SU-DHL-6 (cell line): Measurements from ENCODE around the gene UBA6.

Experiments used
- EZH2phosphoT487 ChIP-seq: fragments of 200-600 bp; sonication (generic), shearing (Covaris generic); conservative IDR thresholded peaks from 2 replicates; pipeline ENCODE4 v1.6.1; 2018; ENCODE audit warnings: mild to moderate bottlenecking, antibody characterized with exemption, low read length, moderate library complexity, mixed read lengths
- TF ChIP-seq, protein P1 (sequence below): fragments of 200-600 bp; sonication (generic); IDR thresholded peaks from one replicate; pipeline ENCODE4 v1.5.1; 2017; ENCODE audit warnings: antibody characterized with exemption, mild to moderate bottlenecking, low read length, moderate library complexity; ENCODE audit not compliant: insufficient read depth, poor library complexity, severe bottlenecking

DNA sequence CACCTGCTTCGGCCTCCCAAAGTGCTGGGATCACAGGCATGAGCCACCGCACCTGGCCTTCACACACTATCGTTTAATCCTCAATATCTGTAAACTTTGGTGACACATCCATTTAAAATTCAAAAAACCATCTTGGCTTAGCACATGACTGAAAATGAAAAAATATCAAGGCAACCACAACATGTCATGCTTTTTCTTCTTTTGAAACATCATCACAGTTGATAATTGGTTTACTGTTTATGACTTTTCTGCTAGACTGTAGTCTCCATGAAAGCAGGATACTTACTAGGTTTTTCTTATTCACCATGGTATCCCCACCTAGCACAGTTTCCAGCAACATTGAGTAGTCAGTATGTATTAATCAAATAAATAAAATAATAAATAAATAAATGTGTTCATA is 42.2 kb upstream of the UBA6 start:
- TF ChIP-seq, protein P1, sequence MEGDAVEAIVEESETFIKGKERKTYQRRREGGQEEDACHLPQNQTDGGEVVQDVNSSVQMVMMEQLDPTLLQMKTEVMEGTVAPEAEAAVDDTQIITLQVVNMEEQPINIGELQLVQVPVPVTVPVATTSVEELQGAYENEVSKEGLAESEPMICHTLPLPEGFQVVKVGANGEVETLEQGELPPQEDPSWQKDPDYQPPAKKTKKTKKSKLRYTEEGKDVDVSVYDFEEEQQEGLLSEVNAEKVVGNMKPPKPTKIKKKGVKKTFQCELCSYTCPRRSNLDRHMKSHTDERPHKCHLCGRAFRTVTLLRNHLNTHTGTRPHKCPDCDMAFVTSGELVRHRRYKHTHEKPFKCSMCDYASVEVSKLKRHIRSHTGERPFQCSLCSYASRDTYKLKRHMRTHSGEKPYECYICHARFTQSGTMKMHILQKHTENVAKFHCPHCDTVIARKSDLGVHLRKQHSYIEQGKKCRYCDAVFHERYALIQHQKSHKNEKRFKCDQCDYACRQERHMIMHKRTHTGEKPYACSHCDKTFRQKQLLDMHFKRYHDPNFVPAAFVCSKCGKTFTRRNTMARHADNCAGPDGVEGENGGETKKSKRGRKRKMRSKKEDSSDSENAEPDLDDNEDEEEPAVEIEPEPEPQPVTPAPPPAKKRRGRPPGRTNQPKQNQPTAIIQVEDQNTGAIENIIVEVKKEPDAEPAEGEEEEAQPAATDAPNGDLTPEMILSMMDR = no peak
- TF ChIP-seq EZH2phosphoT487 = no peak
